HEK293 (cell line): ENCODE results near the gene GGA3.

Source experiments
- CTCF ChIA-PET: fragments of 350-600 bp; formaldehyde crosslinking; extraction: SDS; loops from one replicate; lab custom pipeline; 2021; ENCODE audit warnings: antibody characterized with exemption; lab: Yijun Ruan, JAX
- POLR2A ChIA-PET: fragments of 300-600 bp; formaldehyde crosslinking; extraction: SDS; loops from one replicate; lab custom pipeline; 2020; ENCODE audit warnings: antibody characterized with exemption, inconsistent platforms; lab: Yijun Ruan, JAX
- H3K27ac ChIP-seq: fragments of 200-500 bp; sonication (Bioruptor generic); 2 replicates; pipeline ENCODE4 v1.5.1; 2014; ENCODE audit warnings: low read depth, low read length, control low read depth, inconsistent platforms; ENCODE audit errors: extremely low read depth
- H3K36me3 ChIP-seq, 2 experiments: fragments of 200-500 bp in 1 of 2; sonication (Bioruptor generic) in 1 of 2; 1 replicate in 1 of 2; 2 replicates in 1 of 2; pipeline ENCODE4 v1.5.1; 2014 to 2017; ENCODE audit warnings: inconsistent platforms in 2 of 2, low read length in 2 of 2; ENCODE audit not compliant: control insufficient read depth in 2 of 2, insufficient read depth in 1 of 2
- H3K4me1 ChIP-seq: fragments of 200-500 bp; sonication (Bioruptor generic); 2 replicates; pipeline ENCODE4 v1.5.1; 2014; ENCODE audit warnings: mild to moderate bottlenecking, low read length, inconsistent platforms; ENCODE audit not compliant: control insufficient read depth, insufficient read depth
- H3K4me3 ChIP-seq: 2 replicates; pipeline ENCODE4 v1.5.1; 2011; ENCODE audit warnings: low read depth, mild to moderate bottlenecking, control low read depth, low read length, moderate library complexity
- H3K9me3 ChIP-seq: fragments of 200-500 bp; sonication (Bioruptor generic); 2 replicates; pipeline ENCODE4 v1.5.1; 2014; ENCODE audit warnings: low read depth, low read length, inconsistent platforms; ENCODE audit not compliant: control insufficient read depth, insufficient read depth
- GFI1B ChIP-seq: fragments of 450-650 bp; formaldehyde crosslinking; IDR thresholded peaks from 2 replicates; pipeline ENCODE4 v1.5.1; 2016; ENCODE audit warnings: missing biosample characterization, missing genetic modification characterization
- GLI4 ChIP-seq: fragments of 450-650 bp; formaldehyde crosslinking; IDR thresholded peaks from 2 replicates; pipeline ENCODE4 v1.5.1; 2016; ENCODE audit warnings: missing biosample characterization, missing genetic modification characterization
- GLIS2 ChIP-seq: fragments of 450-650 bp; formaldehyde crosslinking; IDR thresholded peaks from 2 replicates; pipeline ENCODE4 v1.5.1; 2016; ENCODE audit warnings: missing biosample characterization, missing genetic modification characterization
- HOXD13 ChIP-seq: sonication (generic); formaldehyde crosslinking; IDR thresholded peaks from 2 replicates; pipeline ENCODE4 v1.8.0; 2022; ENCODE audit warnings: missing genetic modification reagents, borderline replicate concordance
- PBX3 ChIP-seq: sonication (generic); formaldehyde crosslinking; IDR thresholded peaks from 2 replicates; pipeline ENCODE4 v1.8.1; 2022; ENCODE audit warnings: mild to moderate bottlenecking, moderate library complexity, missing genetic modification reagents
- PRDM1 ChIP-seq: fragments of 450-650 bp; formaldehyde crosslinking; IDR thresholded peaks from 2 replicates; pipeline ENCODE4; 2016; ENCODE audit warnings: missing biosample characterization, missing genetic modification characterization
- SCRT1 ChIP-seq: fragments of 450-650 bp; formaldehyde crosslinking; IDR thresholded peaks from 2 replicates; pipeline ENCODE4 v1.5.1; 2016; ENCODE audit warnings: missing biosample characterization, missing genetic modification characterization, borderline replicate concordance
- ZBTB1 ChIP-seq: fragments of 450-650 bp; formaldehyde crosslinking; IDR thresholded peaks from 2 replicates; pipeline ENCODE4 v1.5.1; 2016; ENCODE audit warnings: missing biosample characterization, missing genetic modification characterization
- ZBTB20 ChIP-seq: fragments of 450-650 bp; formaldehyde crosslinking; IDR thresholded peaks from 2 replicates; pipeline ENCODE4 v1.5.1; 2016; ENCODE audit warnings: missing biosample characterization, missing genetic modification characterization
- ZBTB8A ChIP-seq: fragments of 450-650 bp; formaldehyde crosslinking; IDR thresholded peaks from 2 replicates; pipeline ENCODE4 v1.5.1; 2016; ENCODE audit warnings: missing biosample characterization, missing genetic modification characterization
- ZFHX2 ChIP-seq: fragments of 450-650 bp; formaldehyde crosslinking; conservative IDR thresholded peaks from 2 replicates; pipeline ENCODE4 v1.5.1; 2016; ENCODE audit warnings: missing biosample characterization, missing genetic modification characterization
- ZNF121 ChIP-seq: fragments of 450-650 bp; formaldehyde crosslinking; IDR thresholded peaks from 2 replicates; pipeline ENCODE4 v1.5.1; 2016; ENCODE audit warnings: missing biosample characterization, missing genetic modification characterization
- ZNF133 ChIP-seq: fragments of 450-650 bp; formaldehyde crosslinking; IDR thresholded peaks from 2 replicates; pipeline ENCODE4 v1.5.1; 2016; ENCODE audit warnings: missing biosample characterization, missing genetic modification characterization
- ZNF140 ChIP-seq: fragments of 450-650 bp; formaldehyde crosslinking; IDR thresholded peaks from 2 replicates; pipeline ENCODE4 v1.5.1; 2016; ENCODE audit warnings: missing biosample characterization, missing genetic modification characterization
- ZNF148 ChIP-seq: fragments of 450-650 bp; formaldehyde crosslinking; IDR thresholded peaks from 2 replicates; pipeline ENCODE4 v1.5.0; 2017; ENCODE audit warnings: missing biosample characterization, missing genetic modification characterization, borderline replicate concordance
- ZNF23 ChIP-seq: fragments of 450-650 bp; formaldehyde crosslinking; IDR thresholded peaks from 2 replicates; pipeline ENCODE4 v1.5.1; 2016; ENCODE audit warnings: missing biosample characterization, missing genetic modification characterization, borderline replicate concordance
- ZNF404 ChIP-seq: fragments of 450-650 bp; formaldehyde crosslinking; IDR thresholded peaks from 2 replicates; pipeline ENCODE4 v1.5.1; 2017; ENCODE audit warnings: missing biosample characterization, missing genetic modification characterization
- ZNF416 ChIP-seq: fragments of 450-650 bp; formaldehyde crosslinking; IDR thresholded peaks from 2 replicates; pipeline ENCODE4 v1.5.1; 2016; ENCODE audit warnings: missing biosample characterization, missing genetic modification characterization
- ZNF623 ChIP-seq: fragments of 450-650 bp; formaldehyde crosslinking; IDR thresholded peaks from 2 replicates; pipeline ENCODE4 v1.5.1; 2016; ENCODE audit warnings: missing biosample characterization, missing genetic modification characterization
- ZNF664 ChIP-seq: fragments of 450-650 bp; formaldehyde crosslinking; IDR thresholded peaks from 2 replicates; pipeline ENCODE4 v1.5.1; 2016; ENCODE audit warnings: missing biosample characterization, missing genetic modification characterization
- ZNF76 ChIP-seq: fragments of 450-650 bp; formaldehyde crosslinking; IDR thresholded peaks from 2 replicates; pipeline ENCODE4; 2016; ENCODE audit warnings: low read depth, missing biosample characterization, missing genetic modification characterization, borderline replicate concordance
- TF ChIP-seq, protein P1 (sequence below): fragments of 450-650 bp; formaldehyde crosslinking; IDR thresholded peaks from 2 replicates; pipeline ENCODE4 v1.5.1; 2016; ENCODE audit warnings: missing biosample characterization, missing genetic modification characterization
- TF ChIP-seq, protein P2 (sequence below): fragments of 450-650 bp; formaldehyde crosslinking; IDR thresholded peaks from 2 replicates; pipeline ENCODE4 v1.5.1; 2016; ENCODE audit warnings: missing biosample characterization, missing genetic modification characterization
- TF ChIP-seq, protein P3 (sequence below): fragments of 450-650 bp; formaldehyde crosslinking; IDR thresholded peaks from 2 replicates; pipeline ENCODE4 v1.5.1; 2016; ENCODE audit warnings: missing biosample characterization, missing genetic modification characterization

GGA3 gene

DNA sequence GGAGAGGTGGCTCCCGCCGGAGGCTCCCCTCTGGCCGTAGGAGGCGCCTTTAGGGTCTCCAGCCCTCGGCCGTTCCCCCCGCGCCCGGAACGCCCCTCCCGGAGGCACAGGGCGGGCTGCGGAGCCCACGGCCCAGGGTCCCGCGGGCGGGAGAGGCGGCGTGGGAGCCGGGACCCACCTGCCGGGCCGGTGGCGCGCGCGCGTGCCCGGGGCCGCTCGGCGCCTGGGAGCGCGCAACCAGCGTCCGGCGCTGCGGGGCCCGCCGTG is 9.5 kb upstream of the GGA3 start, which contains the start of gene MIF4GD:
TSS of gene MIF4GD (minus strand) at position 266 of the 267 bp plus-strand sequence. CDS start 1,036 bp downstream, outside the sequence.
- CTCF ChIA-PET: interaction anchor here (0.6 to 5.1 kb wide), 55 partner anchors 8 to 479 kb away, joined by 3 to 61 read pairs (median 4); partner anchors contain the start of genes GGA3, MRPS7, NT5C and NUP85
- Histone ChIP-seq H3K9me3 (no peaks in the 10 kb centered on the region), H3K4me1 (peaks cover 9% of the 10 kb centered on the region; the same call in 1 of the 2 replicates)

GRCh38 chr17:75270218-75270965 is 9.0 kb upstream of the GGA3 start:
- POLR2A ChIA-PET: interaction anchor here (0.6 to 6.6 kb wide), 28 partner anchors 8 to 398 kb away, joined by 3 to 111 read pairs (median 5); partner anchors contain the start of genes FDXR, GGA3, GRB2 and LLGL2
- H3K4me1 ChIP-seq: peaks cover 9% of the 10 kb centered on the region; the same call in 1 of the 2 replicates
- peak overlapping the region; percentile 94 for H3K27ac ChIP-seq
- CTCF ChIA-PET: interaction anchor here (0.6 to 5.1 kb wide), 63 partner anchors 9 to 480 kb away, joined by 3 to 61 read pairs (median 4); partner anchors contain the start of genes GGA3, MRPS7, NT5C and NUP85
- H3K36me3 ChIP-seq: peaks cover 6 to 51% of the 10 kb centered on the region in 2 experiments
- H3K4me3 ChIP-seq: peak overlapping the region; percentile 65
- no peaks in the 10 kb centered on the region for H3K9me3 ChIP-seq
- TF ChIP-seq ZBTB20 (peak; percentile 95), PRDM1 (tag by site-specific recombination) (peak; percentile 70), ZBTB1 (no peak), SCRT1 (tag by site-specific recombination) (peak; percentile 33; the same call in 1 of the 2 replicates), PBX3 (peak; percentile 67), GFI1B (tag by site-specific recombination) (no peak), ZNF623 (tag by site-specific recombination) (no peak)
- TF ChIP-seq, protein P1, sequence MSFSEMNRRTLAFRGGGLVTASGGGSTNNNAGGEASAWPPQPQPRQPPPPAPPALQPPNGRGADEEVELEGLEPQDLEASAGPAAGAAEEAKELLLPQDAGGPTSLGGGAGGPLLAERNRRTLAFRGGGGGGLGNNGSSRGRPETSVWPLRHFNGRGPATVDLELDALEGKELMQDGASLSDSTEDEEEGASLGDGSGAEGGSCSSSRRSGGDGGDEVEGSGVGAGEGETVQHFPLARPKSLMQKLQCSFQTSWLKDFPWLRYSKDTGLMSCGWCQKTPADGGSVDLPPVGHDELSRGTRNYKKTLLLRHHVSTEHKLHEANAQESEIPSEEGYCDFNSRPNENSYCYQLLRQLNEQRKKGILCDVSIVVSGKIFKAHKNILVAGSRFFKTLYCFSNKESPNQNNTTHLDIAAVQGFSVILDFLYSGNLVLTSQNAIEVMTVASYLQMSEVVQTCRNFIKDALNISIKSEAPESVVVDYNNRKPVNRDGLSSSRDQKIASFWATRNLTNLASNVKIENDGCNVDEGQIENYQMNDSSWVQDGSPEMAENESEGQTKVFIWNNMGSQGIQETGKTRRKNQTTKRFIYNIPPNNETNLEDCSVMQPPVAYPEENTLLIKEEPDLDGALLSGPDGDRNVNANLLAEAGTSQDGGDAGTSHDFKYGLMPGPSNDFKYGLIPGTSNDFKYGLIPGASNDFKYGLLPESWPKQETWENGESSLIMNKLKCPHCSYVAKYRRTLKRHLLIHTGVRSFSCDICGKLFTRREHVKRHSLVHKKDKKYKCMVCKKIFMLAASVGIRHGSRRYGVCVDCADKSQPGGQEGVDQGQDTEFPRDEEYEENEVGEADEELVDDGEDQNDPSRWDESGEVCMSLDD (tag by site-specific recombination): peak; percentile 63; the same call in 1 of the 2 replicates

More for the DNA sequence above, 9.5 kb upstream of the GGA3 start, which contains the start of gene MIF4GD:
- H3K4me3 ChIP-seq: peak within 1 kb of the TSS; percentile 78
- TF ChIP-seq ZBTB8A (tag by site-specific recombination) (peak; percentile 20; the same call in 1 of the 2 replicates), ZNF664 (tag by site-specific recombination) (no peak), HOXD13 (no peak), ZNF416 (tag by site-specific recombination) (no peak), ZFHX2 (0 out of 2 replicates have a peak, but pooled peaks have one; percentile 28), ZNF133 (tag by site-specific recombination) (no peak), ZNF23 (no peak), ZNF148 (tag by site-specific recombination) (no peak), GLIS2 (tag by site-specific recombination) (peak; percentile 54), ZNF404 (tag by site-specific recombination) (no peak), ZNF76 (no peak), ZNF140 (tag by site-specific recombination) (no peak), GLI4 (tag by site-specific recombination) (no peak), ZNF121 (tag by site-specific recombination) (no peak)
- TF ChIP-seq, protein P2, sequence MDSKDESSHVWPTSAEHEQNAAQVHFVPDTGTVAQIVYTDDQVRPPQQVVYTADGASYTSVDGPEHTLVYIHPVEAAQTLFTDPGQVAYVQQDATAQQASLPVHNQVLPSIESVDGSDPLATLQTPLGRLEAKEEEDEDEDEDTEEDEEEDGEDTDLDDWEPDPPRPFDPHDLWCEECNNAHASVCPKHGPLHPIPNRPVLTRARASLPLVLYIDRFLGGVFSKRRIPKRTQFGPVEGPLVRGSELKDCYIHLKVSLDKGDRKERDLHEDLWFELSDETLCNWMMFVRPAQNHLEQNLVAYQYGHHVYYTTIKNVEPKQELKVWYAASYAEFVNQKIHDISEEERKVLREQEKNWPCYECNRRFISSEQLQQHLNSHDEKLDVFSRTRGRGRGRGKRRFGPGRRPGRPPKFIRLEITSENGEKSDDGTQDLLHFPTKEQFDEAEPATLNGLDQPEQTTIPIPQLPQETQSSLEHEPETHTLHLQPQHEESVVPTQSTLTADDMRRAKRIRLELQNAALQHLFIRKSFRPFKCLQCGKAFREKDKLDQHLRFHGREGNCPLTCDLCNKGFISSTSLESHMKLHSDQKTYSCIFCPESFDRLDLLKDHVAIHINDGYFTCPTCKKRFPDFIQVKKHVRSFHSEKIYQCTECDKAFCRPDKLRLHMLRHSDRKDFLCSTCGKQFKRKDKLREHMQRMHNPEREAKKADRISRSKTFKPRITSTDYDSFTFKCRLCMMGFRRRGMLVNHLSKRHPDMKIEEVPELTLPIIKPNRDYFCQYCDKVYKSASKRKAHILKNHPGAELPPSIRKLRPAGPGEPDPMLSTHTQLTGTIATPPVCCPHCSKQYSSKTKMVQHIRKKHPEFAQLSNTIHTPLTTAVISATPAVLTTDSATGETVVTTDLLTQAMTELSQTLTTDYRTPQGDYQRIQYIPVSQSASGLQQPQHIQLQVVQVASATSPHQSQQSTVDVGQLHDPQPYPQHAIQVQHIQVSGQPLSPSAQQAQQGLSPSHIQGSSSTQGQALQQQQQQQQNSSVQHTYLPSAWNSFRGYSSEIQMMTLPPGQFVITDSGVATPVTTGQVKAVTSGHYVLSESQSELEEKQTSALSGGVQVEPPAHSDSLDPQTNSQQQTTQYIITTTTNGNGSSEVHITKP (tag by site-specific recombination): no peak
- TF ChIP-seq, protein P3, sequence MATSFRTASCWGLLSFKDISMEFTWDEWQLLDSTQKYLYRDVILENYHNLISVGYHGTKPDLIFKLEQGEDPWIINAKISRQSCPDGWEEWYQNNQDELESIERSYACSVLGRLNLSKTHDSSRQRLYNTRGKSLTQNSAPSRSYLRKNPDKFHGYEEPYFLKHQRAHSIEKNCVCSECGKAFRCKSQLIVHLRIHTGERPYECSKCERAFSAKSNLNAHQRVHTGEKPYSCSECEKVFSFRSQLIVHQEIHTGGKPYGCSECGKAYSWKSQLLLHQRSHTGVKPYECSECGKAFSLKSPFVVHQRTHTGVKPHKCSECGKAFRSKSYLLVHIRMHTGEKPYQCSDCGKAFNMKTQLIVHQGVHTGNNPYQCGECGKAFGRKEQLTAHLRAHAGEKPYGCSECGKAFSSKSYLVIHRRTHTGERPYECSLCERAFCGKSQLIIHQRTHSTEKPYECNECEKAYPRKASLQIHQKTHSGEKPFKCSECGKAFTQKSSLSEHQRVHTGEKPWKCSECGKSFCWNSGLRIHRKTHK (tag by site-specific recombination): no peak
- POLR2A ChIA-PET: interaction anchor here (0.6 to 6.6 kb wide), 23 partner anchors 9 to 398 kb away, joined by 3 to 111 read pairs (median 5); partner anchors contain the start of genes FDXR, GGA3, GRB2 and MRPS7
- peaks cover 8 to 49% of the 10 kb centered on the region in 2 experiments for H3K36me3 ChIP-seq
- peak within 1 kb of the TSS; percentile 94 for H3K27ac ChIP-seq
